IMR-90 (cell line): ENCODE results near the gene CYS1. TPM values are rescaled to one million over a fixed set of nuclear protein-coding genes. Genes with fewer than 3 reads are reported as not detected.

Source experiments
- ATAC-seq: fragments of 200-7000 bp; cut with Tn5 transposase; 2 replicates; pipeline ENCODE4 v1.9.1; 2020; ENCODE audit warnings: low read depth, mild to moderate bottlenecking, moderate library complexity
- BruUV-seq: library from RNA; stranded (reverse); fragments of 400-500 nt; replicated peaks from 2 replicates; lab custom pipeline; 2021; lab: Mats Ljungman, UMichigan
- CTCF ChIA-PET: fragments of 300-600 bp; formaldehyde crosslinking; extraction: SDS; loops from one replicate; lab custom pipeline; 2021; ENCODE audit warnings: antibody characterized with exemption; lab: Yijun Ruan, JAX
- POLR2A ChIA-PET: fragments of 300-600 bp; sonication (Branson Sonifier 250); formaldehyde crosslinking; loops from one replicate; lab custom pipeline; 2022; ENCODE audit warnings: antibody characterized with exemption; ENCODE audit not compliant: unreplicated experiment; lab: Charles Lee
- DNase-seq: peaks from one replicate; pipeline ENCODE4 v3.0.0; 2013
- H2AFZ ChIP-seq: replicated peaks from 2 replicates; pipeline ENCODE3; 2013; ENCODE audit warnings: low read length, mild to moderate bottlenecking; ENCODE audit not compliant: poor library complexity
- H2AK5ac ChIP-seq: 2 replicates; pipeline ENCODE4 v1.6.1; 2013; ENCODE audit warnings: low read depth, low read length, inconsistent platforms
- H2AK9ac ChIP-seq: replicated peaks from 2 replicates; pipeline ENCODE3; 2013; ENCODE audit warnings: mild to moderate bottlenecking, low read depth, low read length, moderate library complexity; ENCODE audit not compliant: poor library complexity
- H2BK120ac ChIP-seq: 2 replicates; pipeline ENCODE4 v1.6.1; 2013; ENCODE audit warnings: low read depth, low read length, inconsistent platforms
- H2BK15ac ChIP-seq: 3 replicates; pipeline ENCODE4 v1.6.1; 2013; ENCODE audit warnings: low read depth, low read length, inconsistent platforms
- H2BK20ac ChIP-seq: 2 replicates; pipeline ENCODE4 v1.6.1; 2013; ENCODE audit warnings: low read depth, mild to moderate bottlenecking, inconsistent platforms, low read length, moderate library complexity
- H2BK5ac ChIP-seq: 2 replicates; pipeline ENCODE4 v1.6.1; 2013; ENCODE audit warnings: mild to moderate bottlenecking, low read depth, low read length, inconsistent platforms; ENCODE audit not compliant: poor library complexity, severe bottlenecking
- H3K14ac ChIP-seq: replicated peaks from 2 replicates; pipeline ENCODE4 v1.6.1; 2013; ENCODE audit warnings: low read depth, low read length, inconsistent platforms
- H3K18ac ChIP-seq: 2 replicates; pipeline ENCODE4 v1.6.1; 2013; ENCODE audit warnings: low read depth, low read length, control low read depth
- H3K23ac ChIP-seq: 2 replicates; pipeline ENCODE4 v1.6.1; 2013; ENCODE audit warnings: low read depth, low read length, inconsistent platforms
- H3K27ac ChIP-seq: 2 replicates; pipeline ENCODE4 v1.5.1; 2013; ENCODE audit warnings: mild to moderate bottlenecking, control low read depth, low read length; ENCODE audit not compliant: insufficient read depth
- H3K27me3 ChIP-seq: 2 replicates; pipeline ENCODE4 v1.6.1; 2013; ENCODE audit warnings: low read length; ENCODE audit not compliant: control insufficient read depth, insufficient read depth
- H3K36me3 ChIP-seq: 2 replicates; pipeline ENCODE4 v1.6.1; 2013; ENCODE audit warnings: low read length, mixed read lengths; ENCODE audit not compliant: control insufficient read depth, insufficient read depth
- H3K4ac ChIP-seq: 2 replicates; pipeline ENCODE4 v1.6.1; 2013; ENCODE audit warnings: low read depth, low read length, inconsistent platforms
- H3K4me1 ChIP-seq: 2 replicates; pipeline ENCODE4 v1.6.1; 2013; ENCODE audit warnings: low read length, mixed read lengths; ENCODE audit not compliant: control insufficient read depth, insufficient read depth
- H3K4me2 ChIP-seq: 2 replicates; pipeline ENCODE4 v1.6.1; 2013; ENCODE audit warnings: low read depth, mild to moderate bottlenecking, control low read depth, low read length, moderate library complexity
- H3K4me3 ChIP-seq: 2 replicates; pipeline ENCODE4 v1.5.1; 2013; ENCODE audit warnings: low read depth, mild to moderate bottlenecking, control low read depth, low read length, moderate library complexity; ENCODE audit not compliant: insufficient read depth
- H3K56ac ChIP-seq: 2 replicates; pipeline ENCODE4 v1.6.1; 2013; ENCODE audit warnings: low read length, inconsistent platforms; ENCODE audit not compliant: insufficient read depth; ENCODE audit errors: extremely low read depth
- H3K79me1 ChIP-seq, 2 experiments: 2 replicates each; pipeline ENCODE4 v1.6.1; 2013; ENCODE audit warnings: low read length in 2 of 2, inconsistent platforms in 1 of 2, low read depth in 1 of 2
- H3K9ac ChIP-seq: 2 replicates; pipeline ENCODE4 v1.6.1; 2013; ENCODE audit warnings: low read depth, low read length, control low read depth
- H3K9me1 ChIP-seq: 2 replicates; pipeline ENCODE4 v1.6.1; 2013; ENCODE audit warnings: low read length, inconsistent platforms; ENCODE audit not compliant: insufficient read depth
- H3K9me3 ChIP-seq: 2 replicates; pipeline ENCODE4 v1.6.1; 2013; ENCODE audit warnings: low read length; ENCODE audit not compliant: control insufficient read depth, insufficient read depth
- H4K20me1 ChIP-seq: 2 replicates; pipeline ENCODE4 v1.6.1; 2013; ENCODE audit warnings: low read length, inconsistent platforms; ENCODE audit not compliant: insufficient read depth
- H4K5ac ChIP-seq: 2 replicates; pipeline ENCODE4 v1.6.1; 2013; ENCODE audit warnings: mild to moderate bottlenecking, low read depth, low read length, control low read depth
- H4K8ac ChIP-seq, 2 experiments: 2 replicates each; pipeline ENCODE4 v1.6.1; 2013; ENCODE audit warnings: low read depth in 2 of 2, low read length in 2 of 2, control low read depth in 1 of 2, inconsistent platforms in 1 of 2
- H4K91ac ChIP-seq: 2 replicates; pipeline ENCODE4 v1.6.1; 2013; ENCODE audit warnings: low read depth, low read length, inconsistent platforms; ENCODE audit not compliant: insufficient read depth
- FOS ChIP-seq: fragments of 150-350 bp; IDR thresholded peaks from 2 replicates; pipeline ENCODE4 v1.6.1; 2016; ENCODE audit warnings: low read depth, low read length
- MAFK ChIP-seq: IDR thresholded peaks from 2 replicates; pipeline ENCODE4 v1.6.1; 2012; ENCODE audit warnings: low read depth, low read length, improper control_type of control experiment
- MAZ ChIP-seq: IDR thresholded peaks from 2 replicates; pipeline ENCODE4 v1.6.1; 2012; ENCODE audit warnings: low read depth, mild to moderate bottlenecking, low read length, improper control_type of control experiment, moderate library complexity, borderline replicate concordance
- NFE2L2 ChIP-seq: fragments of 150-350 bp; IDR thresholded peaks from 2 replicates; pipeline ENCODE4 v1.6.1; 2016; ENCODE audit warnings: low read depth, mild to moderate bottlenecking, low read length
- RCOR1 ChIP-seq: IDR thresholded peaks from 2 replicates; pipeline ENCODE4 v1.6.1; 2012; ENCODE audit warnings: mild to moderate bottlenecking, low read length, improper control_type of control experiment; ENCODE audit not compliant: insufficient replicate concordance
- RFX5 ChIP-seq: IDR thresholded peaks from 2 replicates; pipeline ENCODE4 v1.8.0; 2012; ENCODE audit warnings: low read depth, mild to moderate bottlenecking, low read length, moderate library complexity
- WGBS, 2 experiments: methylation state at CpG; one replicate each; pipeline versions ENCODE4 v1.1.5 to v1.1.7; 2013; ENCODE audit warnings: missing lambda C conversion rate in 2 of 2; ENCODE audit not compliant: insufficient read length in 1 of 2; ENCODE audit errors: extremely low coverage in 2 of 2; 5-methylcytosine and 5-hydroxymethylcytosine counted together
- dilution Hi-C: fragments of 300-500 bp; cut with HindIII; formaldehyde crosslinking; loops from one replicate; pipeline ENCODE4 v1.14.3; 2018; ENCODE audit warnings: low sequenced_read_pairs; ENCODE audit not compliant: unreplicated experiment
- in situ Hi-C: fragments of 300-500 bp; cut with MboI; formaldehyde crosslinking; loops from 3 replicates; pipeline ENCODE4 v1.14.3; 2019; ENCODE audit warnings: low sequenced_read_pairs, inconsistent platforms, mixed read lengths
- intact Hi-C: fragments of 100-400 bp; cut with micrococcal nuclease; formaldehyde crosslinking; loops from 2 replicates; pipeline ENCODE4 v1.10.0; 2022
- polyA plus RNA-seq, 3 experiments: library from polyadenylated mRNA; depleted of rRNA; stranded (reverse); fragments of >200 nt; gene quantifications; 2 replicates each; pipeline ENCODE4 v1.2.3, GENCODE V29; 2012; ENCODE audit warnings: low replicate concordance in 1 of 3
- total RNA-seq: library from RNA; depleted of rRNA; stranded (reverse); fragments of >200 nt; gene quantifications from 2 replicates; pipeline ENCODE4 v1.2.3, GENCODE V29; 2012

The CYS1 gene
- total and polyA plus RNA-seq, 2 of the 4 experiments (the other 2 are of a cell fraction): under 0.01 to 0.12 TPM

- WGBS, 2 experiments: 100% methylated on average over 1 of the region's 5 CpGs; no CpG with 5 or more reads in 1 of the 2 experiments
- H3K27ac ChIP-seq: no peak overlapping the region
- H2BK120ac ChIP-seq: no peak overlapping the region
- H3K18ac ChIP-seq: no peak overlapping the region
- no peak overlapping the region for H4K91ac ChIP-seq
- H2BK15ac ChIP-seq: no peak overlapping the region
- H3K27me3 ChIP-seq: peaks cover 57% of the 10 kb centered on the region
- H2BK20ac ChIP-seq: no peak overlapping the region
- no peak overlapping the region for H3K4me2 ChIP-seq
- in situ Hi-C loops: loop anchor here (5.0 to 10.0 kb wide), 2 partner anchors 355 to 588 kb away; no protein-coding TSS in a partner anchor
- DNase-seq (no peak), ATAC-seq (no peak)
- H4K20me1 ChIP-seq: peaks cover 6% of the 10 kb centered on the region; the same call in 1 of the 2 replicates
- H4K8ac ChIP-seq: no peak overlapping the region
- intact Hi-C loops: loop anchor here (10.0 kb wide), 1 partner anchor 328 kb away; no protein-coding TSS in a partner anchor
- no peak for TF ChIP-seq MAFK
- TF ChIP-seq MAZ: no peak
- TF ChIP-seq RFX5: no peak
- no peak for TF ChIP-seq NFE2L2
- TF ChIP-seq FOS: no peak
- no peak for TF ChIP-seq RCOR1
- no peak overlapping the region for H2AK9ac ChIP-seq
- no peaks in the 10 kb centered on the region for H3K9me3 ChIP-seq
- no peak overlapping the region for H3K9ac ChIP-seq
- no peak overlapping the region for H4K5ac ChIP-seq
- no peak overlapping the region for H3K4me3 ChIP-seq
- no peaks in the 10 kb centered on the region for H3K79me1 ChIP-seq
- H3K4me1 ChIP-seq: 0 out of 2 replicates have a peak, but pooled peaks cover 2% of the 10 kb centered on the region
- no peak overlapping the region for H3K4ac ChIP-seq
- H2AK5ac ChIP-seq: no peak overlapping the region
- H3K36me3 ChIP-seq: no peaks in the 10 kb centered on the region
- BruUV-seq: no TSS peak
- no peak overlapping the region for H2BK5ac ChIP-seq
- H3K9me1 ChIP-seq: no peaks in the 10 kb centered on the region; the same call in 1 of the 2 replicates
- H3K23ac ChIP-seq: no peak overlapping the region
- no peak overlapping the region for H3K56ac ChIP-seq
- ChIA-PET POLR2A (no interaction called here), CTCF (interaction anchor here (1.5 kb wide), 1 partner anchor 20 kb away, joined by 5 read pairs; no protein-coding TSS in a partner anchor)
- no peak overlapping the region for H3K14ac ChIP-seq
- no peak overlapping the region for H2AFZ ChIP-seq
- dilution Hi-C loops: no loop called here
Observed at GRCh38 chr2:10076988-10077527, 3.2 kb downstream of the CYS1 start.
